Endothelial cell of umbilical vein (primary cell): ENCODE data around the gene SCO2. TPM values are rescaled to one million over a fixed set of nuclear protein-coding genes. Genes with fewer than 3 reads are reported as not detected.

ENCODE experiments used
- BruUV-seq: library from RNA; stranded (reverse); fragments of 400-500 nt; replicated peaks from 2 replicates; lab custom pipeline; 2021; lab: Mats Ljungman, UMichigan
- CTCF ChIA-PET: fragments of 300-600, 350-600 bp; sonication (Branson Sonifier 250); formaldehyde crosslinking; loops from one replicate; lab custom pipeline; 2021; ENCODE audit warnings: antibody characterized with exemption, inconsistent platforms; lab: Charles Lee
- POLR2A ChIA-PET: fragments of 300-600, 350-600 bp; sonication (Branson Sonifier 250); formaldehyde crosslinking; loops from one replicate; lab custom pipeline; 2021; ENCODE audit warnings: antibody characterized with exemption, inconsistent platforms; lab: Charles Lee
- DNase-seq: peaks from one replicate; pipeline ENCODE4 v3.0.0-alpha.2; 2011; ENCODE audit warnings: low read depth, low spot score
- FAIRE-seq: peaks from 2 replicates; lab custom pipeline; 2011; peaks lifted over from hg19 to GRCh38; lab: Jason Lieb, UNC
- H2AFZ ChIP-seq: 2 replicates; pipeline ENCODE4 v1.6.0; 2012; ENCODE audit warnings: low read depth, low read length, control low read depth, inconsistent platforms
- H3K27ac ChIP-seq: 2 replicates; pipeline ENCODE4 v1.5.1; 2011; ENCODE audit warnings: low read depth, mild to moderate bottlenecking, control low read depth, low read length, moderate library complexity; ENCODE audit not compliant: insufficient read depth
- H3K27me3 ChIP-seq, 2 experiments: 2 replicates each; pipeline versions ENCODE4 v1.6.0 to v1.6.1; 2011; ENCODE audit warnings: low read length in 2 of 2, mixed read lengths in 1 of 2; ENCODE audit not compliant: control insufficient read depth in 2 of 2, insufficient read depth in 2 of 2
- H3K36me3 ChIP-seq, 2 experiments: 2 replicates in 1 of 2; 3 replicates in 1 of 2; pipeline ENCODE4 v1.5.1; 2011; ENCODE audit warnings: low read length in 2 of 2, mild to moderate bottlenecking in 1 of 2, moderate library complexity in 1 of 2; ENCODE audit not compliant: control insufficient read depth in 2 of 2, insufficient read depth in 2 of 2; ENCODE audit errors: extremely low read depth in 1 of 2
- H3K4me1 ChIP-seq: 3 replicates; pipeline ENCODE4 v1.5.1; 2011; ENCODE audit warnings: mild to moderate bottlenecking, low read length; ENCODE audit not compliant: control insufficient read depth, insufficient read depth; ENCODE audit errors: extremely low read depth
- H3K4me2 ChIP-seq: 2 replicates; pipeline ENCODE4 v1.6.1; 2011; ENCODE audit warnings: low read length, control low read depth, mixed read lengths; ENCODE audit not compliant: insufficient read depth
- H3K4me3 ChIP-seq, 3 experiments: fragments of 200-600 bp in 1 of 3; sonication (generic), shearing (Covaris generic) in 1 of 3; replicated peaks in 1 of 3; 2 replicates each; pipeline ENCODE4 v1.5.1; 2011 to 2016; ENCODE audit warnings: control low read depth in 3 of 3, low read length in 3 of 3, mild to moderate bottlenecking in 2 of 3, inconsistent platforms in 1 of 3, low read depth in 1 of 3, moderate library complexity in 1 of 3; ENCODE audit not compliant: insufficient read depth in 1 of 3
- H3K79me2 ChIP-seq: 2 replicates; pipeline ENCODE4 v1.6.0; 2012; ENCODE audit warnings: low read length, inconsistent platforms; ENCODE audit not compliant: control insufficient read depth, insufficient read depth
- H3K9ac ChIP-seq: replicated peaks from 2 replicates; pipeline ENCODE3; 2011; ENCODE audit warnings: low read length, control low read depth; ENCODE audit not compliant: insufficient read depth; ENCODE audit errors: extremely low read depth
- H3K9me1 ChIP-seq: replicated peaks from 3 replicates; pipeline ENCODE4 v1.6.0; 2011; ENCODE audit warnings: mild to moderate bottlenecking, low read length; ENCODE audit not compliant: control insufficient read depth, insufficient read depth; ENCODE audit errors: extremely low read depth
- H3K9me3 ChIP-seq: replicated peaks from 2 replicates; pipeline ENCODE4 v1.5.1; 2012; ENCODE audit warnings: low read length, inconsistent platforms; ENCODE audit not compliant: control insufficient read depth, insufficient read depth
- H4K20me1 ChIP-seq: replicated peaks from 2 replicates; pipeline ENCODE3; 2011; ENCODE audit warnings: mild to moderate bottlenecking, low read length; ENCODE audit not compliant: control insufficient read depth, insufficient read depth; ENCODE audit errors: extremely low read depth
- EZH2 ChIP-seq: IDR thresholded peaks from 2 replicates; pipeline ENCODE4 v1.6.1; 2012; ENCODE audit warnings: borderline replicate concordance, low read depth, mild to moderate bottlenecking, moderate library complexity, low read length, inconsistent platforms; ENCODE audit not compliant: severe bottlenecking
- FOS ChIP-seq: IDR thresholded peaks from 2 replicates; pipeline ENCODE4 v1.6.1; 2011; ENCODE audit warnings: mild to moderate bottlenecking, low read length, moderate library complexity, borderline replicate concordance; ENCODE audit not compliant: insufficient read depth
- GATA2 ChIP-seq: IDR thresholded peaks from 2 replicates; pipeline ENCODE4 v1.7.0; 2011; ENCODE audit warnings: low read depth, mild to moderate bottlenecking, moderate library complexity, mixed read lengths, low read length; ENCODE audit not compliant: insufficient read length, insufficient read depth
- JUN ChIP-seq: IDR thresholded peaks from 2 replicates; pipeline ENCODE4 v1.6.1; 2011; ENCODE audit warnings: borderline replicate concordance, low read depth; ENCODE audit not compliant: insufficient read length, insufficient read depth
- MAX ChIP-seq: IDR thresholded peaks from 2 replicates; pipeline ENCODE4 v1.6.1; 2011; ENCODE audit not compliant: insufficient read depth, insufficient read length
- MYC ChIP-seq: IDR thresholded peaks from one replicate; pipeline ENCODE4 v1.6.1; 2011; ENCODE audit warnings: mild to moderate bottlenecking, low read depth, low read length
- POLR2A ChIP-seq: IDR thresholded peaks from 2 replicates; pipeline ENCODE4 v1.6.1; 2012; ENCODE audit warnings: low read depth, mild to moderate bottlenecking, control low read depth, low read length
- POLR2AphosphoS5 ChIP-seq: IDR thresholded peaks from 2 replicates; pipeline ENCODE4 v1.6.1; 2012; ENCODE audit warnings: low read depth, mild to moderate bottlenecking, control low read depth, low read length, moderate library complexity; ENCODE audit not compliant: insufficient read depth
- dilution Hi-C: fragments of 300-500 bp; cut with MboI; formaldehyde crosslinking; loops from one replicate; pipeline ENCODE4 v1.15.0; 2019; ENCODE audit warnings: low sequenced_read_pairs; ENCODE audit not compliant: extremely low pct_ligation_motif_present
- intact Hi-C: fragments of 100-400 bp; cut with micrococcal nuclease; formaldehyde crosslinking; loops from one replicate; pipeline ENCODE4 v1.10.0; 2022
- polyA plus RNA-seq, 4 experiments: library from polyadenylated mRNA; depleted of rRNA in 3 of 4; stranded (reverse) in 3 of 4; unstranded in 1 of 4; fragments of >200 nt; gene quantifications; 2 replicates each; pipeline versions ENCODE4 v1.2.1 to v1.2.3, GENCODE V29; 2011 to 2012; ENCODE audit warnings: missing spikeins in 1 of 4
- total RNA-seq: library from RNA; stranded (reverse); gene quantifications from 2 replicates; pipeline ENCODE4 v1.2.3, GENCODE V29; 2021

Gene SCO2
- total and polyA plus RNA-seq, 2 donors (not counting 3 experiments of a cell fraction or from before 2014, with no cell fraction given) = 3.5 to 3.7 TPM

- H3K27me3 ChIP-seq = peaks cover 3 to 13% of the 10 kb centered on the region in 2 experiments
- H3K9me3 ChIP-seq = no peaks in the 10 kb centered on the region
- POLR2A ChIA-PET = no interaction called here
- BruUV-seq = no TSS peak
- H2AFZ ChIP-seq = no peak overlapping the region
- dilution Hi-C loops (no loop called here), intact Hi-C loops (no loop called here)
- DNase-seq (no peak), FAIRE-seq (no peak)
- H3K4me2 ChIP-seq = no peak overlapping the region
- H3K4me1 ChIP-seq = peaks cover 30% of the 10 kb centered on the region
- no peak for TF ChIP-seq MAX
- TF ChIP-seq JUN = no peak
- no peak for TF ChIP-seq EZH2
- TF ChIP-seq FOS = no peak
- TF ChIP-seq MYC = no peak
- peak; percentile 29 for TF ChIP-seq POLR2AphosphoS5
- TF ChIP-seq GATA2 = no peak
- no peak for TF ChIP-seq POLR2A
- peaks cover 0 to 2% of the 10 kb centered on the region in 2 experiments for H3K36me3 ChIP-seq
- H3K79me2 ChIP-seq = peaks cover 9% of the 10 kb centered on the region
- CTCF ChIA-PET = interaction anchor here (1.5 kb wide), 1 partner anchor 34 kb away, joined by 3 read pairs; the partner anchor contains the start of gene SYCE3
- no peak overlapping the region for H3K4me3 ChIP-seq
- H3K9me1 ChIP-seq = no peaks in the 10 kb centered on the region
- no peaks in the 10 kb centered on the region for H4K20me1 ChIP-seq
- no peak overlapping the region for H3K27ac ChIP-seq
- no peak overlapping the region for H3K9ac ChIP-seq
These were observed 3.5 kb upstream of the SCO2 start for GRCh38 chr22:50528682-50529415.
